Measurements from ENCODE around the gene CNTNAP2. TPM values are rescaled to one million over a fixed set of nuclear protein-coding genes. Genes with fewer than 3 reads are reported as not detected.

CNTNAP2 gene
- total RNA-seq, 2 donors from 2014 or later, result 171 to 228 TPM

DNA sequence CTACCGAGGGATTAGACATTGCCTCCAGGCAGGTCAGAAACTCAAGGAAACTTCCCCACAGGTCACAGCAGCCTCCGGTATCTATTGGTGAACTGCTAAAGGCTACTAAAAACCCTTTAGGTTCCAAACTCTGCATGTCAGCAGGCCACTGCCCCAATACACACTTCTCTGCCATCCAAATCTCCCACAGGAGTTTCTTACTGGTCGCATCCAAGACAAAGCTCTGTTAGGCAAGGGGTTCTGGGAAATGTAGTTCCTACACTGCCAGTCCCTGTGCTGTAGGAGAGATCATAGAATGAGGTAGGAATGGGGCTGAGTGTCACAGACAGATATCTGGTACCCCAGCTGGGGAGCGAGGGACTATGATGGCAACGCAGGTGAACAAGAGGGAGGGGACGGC is 1717.0 kb downstream of the CNTNAP2 start:
- no peak for TF ChIP-seq CTCF (conservative IDR thresholded peaks at IDR 0.05)
- H3K36me3 Mint-ChIP-seq (ENCODE audit: low read depth), result peaks cover 2% of the 10 kb centered on the region
- no peaks in the 10 kb centered on the region for H3K4me1 ChIP-seq (ENCODE audit: control insufficient read depth, insufficient read depth, low read length)
- H3K27me3 Mint-ChIP-seq (ENCODE audit: insufficient read depth), result peaks cover 1% of the 10 kb centered on the region
- no peak overlapping the region for H3K27ac ChIP-seq (ENCODE audit: low read depth, low read length)
- peak; percentile 80 for DNase-seq
- peak overlapping the region; percentile 27 for H3K27ac Mint-ChIP-seq
- peaks cover 20% of the 10 kb centered on the region for H3K9me3 Mint-ChIP-seq
- H3K36me3 ChIP-seq (ENCODE audit: control insufficient read depth, insufficient read depth, low read length), result no peaks in the 10 kb centered on the region
- H3K9me3 ChIP-seq (ENCODE audit: control insufficient read depth, low read length), result peaks cover 14% of the 10 kb centered on the region
- 82 to 93% methylated on average over 5 to 6 of the region's 6 CpGs for WGBS, 2 experiments (ENCODE audit: insufficient coverage in 1 of 2, insufficient read length in 1 of 2)
- H3K4me3 ChIP-seq (ENCODE audit: low read length), result no peak overlapping the region
- H3K27me3 ChIP-seq (ENCODE audit: control insufficient read depth, insufficient read depth, low read length, poor library complexity, severe bottlenecking), result no peaks in the 10 kb centered on the region
- H3K9ac ChIP-seq (ENCODE audit: extremely low read depth, low read length, poor library complexity, severe bottlenecking), result no peak overlapping the region
- H3K4me3 Mint-ChIP-seq, result no peak overlapping the region
- H3K4me1 Mint-ChIP-seq, result peaks cover 2% of the 10 kb centered on the region

- no peak overlapping the region for H3K4me3 ChIP-seq (ENCODE audit: low read length)
- H3K4me3 Mint-ChIP-seq, result no peak overlapping the region
- H3K36me3 Mint-ChIP-seq (ENCODE audit: low read depth), result peaks cover 2% of the 10 kb centered on the region
- H3K4me1 Mint-ChIP-seq, result peaks cover 2% of the 10 kb centered on the region
- H3K9ac ChIP-seq (ENCODE audit: extremely low read depth, low read length, poor library complexity, severe bottlenecking), result no peak overlapping the region
- H3K4me1 ChIP-seq (ENCODE audit: control insufficient read depth, insufficient read depth, low read length), result no peaks in the 10 kb centered on the region
- H3K36me3 ChIP-seq (ENCODE audit: control insufficient read depth, insufficient read depth, low read length), result no peaks in the 10 kb centered on the region
- peaks cover 24% of the 10 kb centered on the region for H3K9me3 Mint-ChIP-seq
- no peak for DNase-seq
- no peak overlapping the region for H3K27ac ChIP-seq (ENCODE audit: low read depth, low read length)
- 95 to 100% methylated on average over 1 of the region's 1 CpG for WGBS, 2 experiments (ENCODE audit: insufficient coverage in 1 of 2, insufficient read length in 1 of 2)
- TF ChIP-seq CTCF (conservative IDR thresholded peaks at IDR 0.05), result no peak
- H3K27ac Mint-ChIP-seq, result no peak overlapping the region
- H3K27me3 ChIP-seq (ENCODE audit: control insufficient read depth, insufficient read depth, low read length, poor library complexity, severe bottlenecking), result no peaks in the 10 kb centered on the region
- H3K9me3 ChIP-seq (ENCODE audit: control insufficient read depth, low read length), result peaks cover 18% of the 10 kb centered on the region
- H3K27me3 Mint-ChIP-seq (ENCODE audit: insufficient read depth), result peaks cover 1% of the 10 kb centered on the region
Observed at GRCh38 chr7:147833970-147834369, 1717.4 kb downstream of the CNTNAP2 start.

GRCh38 chr7:147852833-147853232 is 1736.2 kb downstream of the CNTNAP2 start:
- no peak for DNase-seq
- H3K4me3 Mint-ChIP-seq, result no peak overlapping the region
- Histone ChIP-seq H3K4me1 (ENCODE audit: control insufficient read depth, insufficient read depth, low read length) (no peaks in the 10 kb centered on the region), H3K9ac (ENCODE audit: extremely low read depth, low read length, poor library complexity, severe bottlenecking) (no peak overlapping the region), H3K9me3 (ENCODE audit: control insufficient read depth, low read length) (peaks cover 7% of the 10 kb centered on the region), H3K4me3 (ENCODE audit: low read length) (no peak overlapping the region), H3K27me3 (ENCODE audit: control insufficient read depth, insufficient read depth, low read length, poor library complexity, severe bottlenecking) (no peaks in the 10 kb centered on the region), H3K36me3 (ENCODE audit: control insufficient read depth, insufficient read depth, low read length) (no peaks in the 10 kb centered on the region), H3K27ac (ENCODE audit: low read depth, low read length) (no peak overlapping the region)
- no peak overlapping the region for H3K27ac Mint-ChIP-seq
- no peaks in the 10 kb centered on the region for H3K27me3 Mint-ChIP-seq (ENCODE audit: insufficient read depth)
- TF ChIP-seq CTCF (conservative IDR thresholded peaks at IDR 0.05), result no peak
- H3K36me3 Mint-ChIP-seq (ENCODE audit: low read depth), result no peaks in the 10 kb centered on the region
- H3K4me1 Mint-ChIP-seq, result peaks cover 2% of the 10 kb centered on the region
- peaks cover 6% of the 10 kb centered on the region for H3K9me3 Mint-ChIP-seq
